ENCODE measurements around the gene NT5C2.

DNA sequence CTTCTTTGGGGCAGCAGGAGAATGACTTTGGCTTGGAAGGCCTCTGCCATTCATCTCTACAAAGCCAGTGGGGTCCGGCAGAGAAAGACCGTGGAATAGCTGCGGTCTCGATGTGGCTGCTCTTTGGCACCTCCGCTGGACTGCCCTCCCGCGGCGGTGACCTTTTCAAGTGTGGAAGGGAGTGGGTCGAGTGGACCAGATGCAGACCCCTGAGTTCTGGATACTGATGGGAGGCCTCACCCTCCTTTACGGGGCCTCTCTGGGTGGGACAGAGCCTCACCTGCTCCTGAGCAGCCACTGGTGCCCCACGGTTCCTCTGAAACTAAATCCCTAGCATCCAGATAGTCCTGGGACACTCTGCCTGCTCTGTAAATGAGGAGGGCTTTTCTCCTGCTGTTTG, 113.1 kb downstream of the NT5C2 start:
- no peak for TF ChIP-seq POLR2A (IDR thresholded peaks at IDR 0.05; ENCODE audit: low read depth, low read length)
- TF ChIP-seq SPI1 (IDR thresholded peaks at IDR 0.05; ENCODE audit: low read depth, low read length): no peak
